ENCODE results near the gene TMUB2.
"Not testable (repeated sequence)": the region's sequence is repeated elsewhere in the genome, so short reads cannot be mapped to it uniquely, and the experiment has no call there.

The TMUB2 gene

DNA sequence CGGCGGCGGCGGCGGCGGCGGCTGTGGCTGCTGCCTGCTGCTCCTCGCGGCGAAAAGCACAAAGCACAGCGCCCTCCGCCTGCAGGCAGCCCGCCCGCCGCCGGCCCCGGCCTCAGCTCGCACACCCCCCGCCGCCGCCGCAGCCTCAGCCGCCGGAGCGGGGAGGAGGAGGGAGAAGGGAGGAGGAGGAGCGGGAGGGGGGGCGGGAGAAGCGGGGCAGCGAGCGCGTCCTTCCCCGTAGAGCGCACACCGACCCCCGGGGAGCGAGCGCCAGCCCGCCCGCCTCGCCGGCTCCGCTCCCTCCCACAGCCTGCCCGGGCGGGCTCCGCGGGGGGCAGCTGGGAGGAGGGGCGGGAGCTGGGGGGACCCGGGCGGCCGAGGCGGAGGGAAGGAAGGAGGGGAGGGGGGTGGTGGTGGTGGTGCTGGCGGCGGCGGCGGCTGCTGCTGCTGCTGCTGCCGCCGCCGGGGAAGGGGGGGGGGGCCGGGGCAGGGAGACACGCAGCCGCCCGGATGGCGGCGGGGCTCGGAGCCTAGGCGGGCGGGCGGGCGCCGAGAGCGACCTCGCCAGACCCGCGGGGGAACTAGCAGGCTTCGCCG, 32.9 kb downstream of the TMUB2 start, which contains the start of gene UBTF:
Gene UBTF (minus strand): TSS at position 60 of the 597 bp plus-strand sequence. CDS start 1,446 bp downstream, outside the sequence.
- no peak for DNase-seq

- no peak for DNase-seq
Measured at GRCh38 chr17:44220213-44221083, 33.7 kb downstream of the TMUB2 start.

DNA sequence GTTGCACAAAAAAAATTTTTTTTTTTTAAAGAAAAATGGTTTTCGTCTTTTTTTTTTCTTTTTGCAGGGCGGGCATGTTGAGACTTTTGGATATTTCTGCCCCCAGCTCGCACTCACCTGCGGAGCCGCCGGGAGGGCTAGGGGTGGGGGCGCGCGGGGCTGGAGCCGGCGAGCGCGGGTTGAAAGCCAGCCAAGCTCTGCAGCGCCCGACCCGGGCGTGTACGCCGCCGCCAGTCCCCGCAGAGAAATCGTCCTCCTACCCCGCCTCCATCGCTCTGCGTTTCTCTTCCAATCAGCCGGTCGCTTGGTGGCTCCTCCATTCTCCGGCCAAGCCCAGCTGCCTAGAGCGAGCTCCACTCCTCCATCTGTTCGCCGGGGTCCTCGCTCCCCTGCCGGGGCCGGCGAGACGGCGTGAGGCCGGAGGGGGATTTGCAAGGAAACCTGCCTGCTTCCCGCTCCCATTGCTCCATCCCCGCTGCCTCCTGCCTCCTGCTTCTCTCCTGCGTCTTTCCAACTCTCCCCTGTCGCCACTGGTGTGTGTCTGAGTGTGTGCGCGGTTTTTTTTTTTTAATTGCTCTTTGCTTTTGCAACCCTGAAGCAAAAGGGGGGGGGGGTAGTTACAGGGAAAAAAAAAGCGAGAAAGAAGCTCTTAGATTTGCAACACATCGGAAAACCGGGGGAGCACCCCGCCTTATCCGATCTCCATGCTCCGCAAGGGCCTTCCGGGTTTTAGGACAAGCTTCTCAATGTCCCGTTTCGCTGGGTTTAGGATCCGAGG, 34.5 kb downstream of the TMUB2 start:
- DNase-seq: peak; percentile 27

DNA sequence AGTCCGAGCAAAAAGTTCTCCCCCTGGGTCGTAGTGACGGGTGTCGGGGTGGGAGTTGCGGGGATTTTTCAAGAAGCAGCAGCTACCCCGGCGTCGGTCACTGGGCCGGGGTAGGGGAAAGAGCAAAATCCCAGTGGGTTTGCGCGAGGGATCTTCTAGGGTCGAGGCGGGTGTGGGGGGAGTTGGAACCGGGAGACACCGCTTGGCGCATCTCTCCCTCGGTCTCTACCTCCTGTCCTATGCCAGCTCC, 35.0 kb downstream of the TMUB2 start:
- no peak for DNase-seq

GRCh38 chr17:44222112-44222869, 35.5 kb downstream of the TMUB2 start:
- DNase-seq: peak; percentile 67

DNA sequence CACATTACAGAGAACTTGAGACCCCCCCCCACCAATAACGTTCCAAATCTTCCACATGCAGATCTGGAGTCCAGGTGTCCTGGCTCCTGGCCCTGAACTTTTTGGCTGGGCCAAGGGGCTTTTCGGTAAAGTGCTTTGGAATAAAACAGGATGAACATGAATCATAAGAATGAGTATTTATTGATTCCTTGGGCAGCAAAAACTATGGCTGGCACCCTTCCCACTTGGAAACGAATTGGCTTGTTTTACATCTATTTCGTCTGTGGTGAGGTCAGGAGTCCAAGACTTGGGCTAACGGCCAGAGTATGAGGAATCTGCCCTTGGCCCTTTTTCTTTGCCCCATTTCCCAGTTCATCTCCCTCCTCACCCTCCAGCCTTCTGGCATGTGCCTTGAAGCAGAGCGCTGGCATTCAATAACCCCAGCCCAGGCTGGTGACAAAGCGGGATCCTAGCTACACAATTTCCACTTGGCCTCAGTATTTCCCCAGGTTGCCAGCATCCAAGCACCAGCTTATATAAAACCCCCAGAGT, 36.8 kb downstream of the TMUB2 start:
- no peak for DNase-seq

DNA sequence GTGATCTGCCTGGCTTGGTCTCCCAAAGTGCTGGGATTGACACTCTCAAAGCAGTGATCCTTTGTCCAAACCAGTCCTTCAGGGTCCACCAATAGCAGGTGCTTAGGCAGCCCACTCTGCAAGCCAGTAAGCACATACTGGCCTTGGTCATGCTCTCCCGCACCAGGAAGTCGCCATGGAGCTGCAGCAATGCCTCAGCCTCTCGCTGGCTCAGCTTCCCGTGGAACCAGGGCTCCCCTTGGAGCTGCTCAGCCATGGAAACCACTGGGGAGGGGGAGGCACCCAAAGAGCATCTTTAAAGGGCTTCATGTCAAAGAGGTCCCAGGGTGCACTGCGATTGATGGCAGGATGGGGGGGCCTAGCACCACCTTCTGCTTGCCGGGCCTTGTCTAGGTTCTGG, 42.3 kb downstream of the TMUB2 start:
- DNase-seq: no peak

DNA sequence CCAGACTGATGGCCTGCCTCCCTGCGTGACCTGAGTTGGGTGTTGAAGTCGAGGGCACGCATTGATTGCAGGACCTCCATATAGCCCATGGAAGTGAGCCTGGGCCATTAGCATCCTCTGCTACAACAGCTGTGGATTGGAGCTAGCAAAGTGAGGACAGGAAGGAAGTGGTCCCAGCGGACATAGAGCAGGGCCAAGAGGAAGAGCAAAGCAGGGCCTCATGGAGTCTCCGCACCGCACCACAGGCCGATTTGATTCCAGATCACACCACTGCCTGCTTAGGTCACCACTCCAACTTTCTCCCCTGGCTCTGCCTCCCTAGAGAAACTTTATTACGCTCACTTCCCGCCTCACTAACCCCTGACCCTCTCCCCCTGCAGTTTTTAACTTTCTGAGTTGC, 43.4 kb downstream of the TMUB2 start:
- DNase-seq: no peak

DNA sequence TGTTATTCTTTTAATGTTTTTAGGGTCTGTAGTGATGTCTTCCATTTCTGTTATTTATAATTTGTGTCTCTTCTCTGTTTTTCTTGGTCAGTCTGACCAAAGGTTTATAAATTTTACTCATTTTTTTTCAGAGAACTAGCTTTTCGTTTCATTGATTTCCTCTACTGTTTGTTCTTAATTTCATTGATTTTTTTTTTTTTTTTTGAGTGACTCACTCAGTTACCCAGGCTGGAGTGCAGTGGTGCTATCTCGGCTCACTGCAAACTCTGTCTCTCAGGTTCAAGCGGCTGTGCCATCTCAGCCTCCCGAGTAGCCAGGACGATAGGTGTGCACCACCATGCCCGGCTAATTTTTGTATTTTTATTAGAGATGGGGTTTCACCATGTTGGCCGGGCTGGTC, 45.3 kb downstream of the TMUB2 start:
- DNase-seq: no peak

DNA sequence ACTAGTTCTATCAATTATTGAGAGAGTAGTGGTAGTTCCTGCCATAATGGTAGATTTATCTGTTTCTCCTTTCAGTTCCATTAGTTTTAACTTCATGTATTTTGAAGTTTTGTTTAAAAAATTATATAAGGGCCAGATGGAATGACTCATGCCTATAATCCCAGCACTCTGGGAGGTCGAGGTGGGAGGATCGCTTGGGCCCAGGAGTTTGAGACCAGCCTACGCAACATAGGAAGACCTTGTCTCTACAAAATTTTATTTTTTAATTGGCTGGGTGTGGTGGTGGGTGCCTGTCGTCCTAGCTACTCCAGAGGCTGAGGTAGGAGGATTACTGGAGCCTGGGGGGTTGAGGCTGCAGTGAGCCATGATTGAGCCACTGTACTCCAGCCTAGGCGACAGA, 46.8 kb downstream of the TMUB2 start:
- no peak for DNase-seq

GRCh38 chr17:44235583-44235936, 48.8 kb downstream of the TMUB2 start:
- DNase-seq: no peak

DNA sequence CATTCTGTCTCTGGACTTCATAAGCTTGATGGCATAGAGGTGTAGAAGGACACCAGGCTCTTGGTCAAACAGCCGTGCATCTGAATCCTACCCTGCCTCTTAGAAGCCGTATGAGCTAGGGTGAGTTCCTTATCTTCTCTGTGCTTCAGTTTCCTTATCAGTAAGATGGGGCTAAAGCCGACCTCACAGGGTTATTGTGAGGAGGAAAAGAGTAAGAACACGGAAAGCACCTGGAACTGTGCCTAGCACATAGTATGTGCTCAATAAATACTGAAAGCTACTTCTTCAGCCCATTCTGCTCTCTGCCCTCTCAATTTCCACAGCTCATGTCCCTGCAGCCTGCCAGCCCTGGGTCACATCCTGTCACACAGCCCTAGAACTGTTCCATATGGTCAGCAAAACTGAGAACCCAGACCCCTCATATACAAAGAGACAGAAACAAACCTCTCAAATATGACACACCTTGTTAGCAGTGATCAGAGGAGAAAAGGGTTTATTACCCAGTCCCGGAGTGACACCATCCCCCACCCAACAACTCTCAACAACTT, 49.7 kb downstream of the TMUB2 start:
- no peak for DNase-seq

DNA sequence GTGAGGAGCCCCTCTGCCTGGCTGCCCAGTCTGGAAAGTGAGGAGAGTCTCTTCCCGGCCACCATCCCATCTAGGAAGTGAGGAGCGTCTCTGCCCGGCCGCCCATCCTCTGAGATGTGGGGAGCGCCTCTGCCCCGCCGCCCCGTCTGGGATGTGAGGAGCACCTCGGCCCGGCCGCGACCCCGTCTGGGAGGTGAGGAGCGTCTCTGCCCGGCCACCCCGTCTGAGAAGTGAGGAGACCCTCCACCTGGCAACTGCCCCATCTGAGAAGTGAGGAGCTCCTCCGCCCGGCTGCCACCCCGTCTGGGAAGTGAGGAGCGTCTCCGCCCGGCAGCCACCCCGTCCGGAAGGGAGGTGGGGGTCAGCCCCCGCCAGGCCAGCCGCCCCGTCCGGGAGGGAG, 51.1 kb downstream of the TMUB2 start:
- not testable (repeated sequence) for DNase-seq

DNA sequence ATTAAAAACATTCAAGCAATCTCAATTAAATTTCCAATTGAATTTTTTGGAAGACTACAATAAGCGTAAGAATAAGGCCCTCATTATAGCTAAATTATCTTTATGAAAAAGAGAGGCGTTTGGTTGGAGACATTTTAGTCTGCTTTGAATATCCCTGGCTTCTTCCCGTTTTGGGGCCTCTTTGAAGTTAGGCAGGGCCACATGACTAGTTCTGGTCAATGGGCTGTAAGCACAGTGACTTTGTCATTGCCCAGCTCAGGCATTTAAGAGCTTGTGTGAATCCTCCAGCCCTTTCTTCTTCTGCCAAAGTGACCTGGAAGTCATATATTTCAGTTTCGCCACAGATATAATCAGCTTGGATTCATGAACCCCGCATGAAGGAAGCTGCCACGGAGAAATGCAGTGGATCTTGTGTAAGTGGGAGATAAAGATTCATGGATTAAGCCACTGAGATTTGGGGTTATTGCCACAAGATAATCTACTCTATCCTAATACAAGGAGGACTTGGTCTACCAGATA, 54.4 kb downstream of the TMUB2 start:
- no peak for DNase-seq

All from NCI-H524 treated with DMSO at 0.1 percent for 48 hours (cell line).